Bronchial epithelial cell (primary cell): Measurements from ENCODE around the gene DAAM1. TPM values are rescaled to one million over a fixed set of nuclear protein-coding genes. Genes with fewer than 3 reads are reported as not detected.

Experiments
- DNase-seq: peaks from one replicate; pipeline ENCODE4 v3.0.0-alpha.2; 2010; ENCODE audit warnings: low read depth
- FAIRE-seq: peaks from 2 replicates; lab custom pipeline; 2011; peaks lifted over from hg19 to GRCh38; lab: Jason Lieb, UNC
- H3K27me3 ChIP-seq: 2 replicates; pipeline ENCODE4 v1.5.1; 2011; ENCODE audit warnings: low read length; ENCODE audit not compliant: control insufficient read depth, insufficient read depth
- H3K36me3 ChIP-seq: 2 replicates; pipeline ENCODE4 v1.5.1; 2011; ENCODE audit warnings: low read length; ENCODE audit not compliant: control insufficient read depth, insufficient read depth
- H3K4me3 ChIP-seq: 2 replicates; pipeline ENCODE4 v1.5.1; 2011; ENCODE audit warnings: mild to moderate bottlenecking, low read depth, low read length, control low read depth
- CTCF ChIP-seq: IDR thresholded peaks from 2 replicates; pipeline ENCODE4 v1.5.1; 2011; ENCODE audit warnings: mild to moderate bottlenecking, moderate library complexity, low read length, control low read depth, inconsistent platforms; ENCODE audit not compliant: insufficient read depth, severe bottlenecking
- total RNA-seq: library from RNA; depleted of rRNA; stranded (reverse); fragments of >200 nt; gene quantifications from 2 replicates; pipeline ENCODE4 v1.2.1, GENCODE V29; 2014

Gene DAAM1
- total RNA-seq, 1 donor from 2014 or later: 16.6 TPM

- DNase-seq (no peak), FAIRE-seq (no peak)
- no peaks in the 10 kb centered on the region for H3K27me3 ChIP-seq
- no peak overlapping the region for H3K4me3 ChIP-seq
- no peak for TF ChIP-seq CTCF
- H3K36me3 ChIP-seq: peaks cover 7% of the 10 kb centered on the region
Measured at GRCh38 chr14:59269466-59269865, 81.0 kb downstream of the DAAM1 start.

- H3K27me3 ChIP-seq: no peaks in the 10 kb centered on the region
- no peak for TF ChIP-seq CTCF
- H3K4me3 ChIP-seq: no peak overlapping the region
- peaks cover 4% of the 10 kb centered on the region for H3K36me3 ChIP-seq
- FAIRE-seq (no peak), DNase-seq (no peak)
Measured at GRCh38 chr14:59271256-59271655, 82.8 kb downstream of the DAAM1 start.

GRCh38 chr14:59271734-59272133, 83.3 kb downstream of the DAAM1 start:
- Histone ChIP-seq H3K27me3 (no peaks in the 10 kb centered on the region), H3K4me3 (no peak overlapping the region), H3K36me3 (peaks cover 4% of the 10 kb centered on the region)
- no peak for TF ChIP-seq CTCF
- DNase-seq (peak; percentile 30), FAIRE-seq (no peak)

- no peak for FAIRE-seq
Measured at GRCh38 chr14:59272633-59273032, 84.2 kb downstream of the DAAM1 start.

GRCh38 chr14:59273737-59274136, 85.3 kb downstream of the DAAM1 start:
- FAIRE-seq: no peak
- H3K4me3 ChIP-seq: no peak overlapping the region
- no peak for TF ChIP-seq CTCF
- peaks cover 4% of the 10 kb centered on the region for H3K36me3 ChIP-seq
- no peak for DNase-seq
- no peaks in the 10 kb centered on the region for H3K27me3 ChIP-seq

More at GRCh38 chr14:59272633-59273032, 84.2 kb downstream of the DAAM1 start:
- no peak for DNase-seq
- no peak for TF ChIP-seq CTCF
- H3K36me3 ChIP-seq: peaks cover 4% of the 10 kb centered on the region
- no peak overlapping the region for H3K4me3 ChIP-seq
- no peaks in the 10 kb centered on the region for H3K27me3 ChIP-seq

- Histone ChIP-seq H3K4me3 (no peak overlapping the region), H3K27me3 (no peaks in the 10 kb centered on the region), H3K36me3 (no peaks in the 10 kb centered on the region)
- no peak for FAIRE-seq
- TF ChIP-seq CTCF: no peak
- peak; percentile 63 for DNase-seq
Measured at GRCh38 chr14:59274991-59275391, 86.5 kb downstream of the DAAM1 start.
